HG02870 (cell line): ENCODE measurements around the gene ARHGAP26.
"Not testable (repeated sequence)": the region's sequence is repeated elsewhere in the genome, so short reads cannot be mapped to it uniquely, and the experiment has no call there.

Source experiments
- ATAC-seq: cut with Tn5 transposase; IDR thresholded peaks from one replicate; pipeline ENCODE4 v1.9.1; 2021; ENCODE audit warnings: mild to moderate bottlenecking, moderate library complexity; ENCODE audit not compliant: unreplicated experiment

The ARHGAP26 gene

DNA sequence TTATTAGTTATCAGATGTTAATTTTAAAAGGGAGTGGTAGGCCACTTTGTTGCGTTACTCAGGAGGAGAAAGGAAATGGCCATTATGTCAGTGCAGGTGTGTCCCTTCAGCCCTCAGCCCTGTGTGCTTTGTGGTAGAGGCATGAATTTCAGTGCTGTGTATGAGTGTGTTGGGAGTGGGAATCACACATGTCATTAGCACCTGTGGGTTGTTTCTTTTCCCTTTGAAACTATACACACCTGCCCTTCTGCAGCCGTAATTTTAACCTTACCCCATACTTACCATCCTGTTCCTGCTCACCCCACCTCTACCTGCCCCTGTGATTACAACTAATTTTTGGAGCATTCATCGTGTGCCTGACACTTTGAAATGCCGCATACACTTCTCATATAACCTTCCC, 156.4 kb downstream of the ARHGAP26 start:
- ATAC-seq = no peak

DNA sequence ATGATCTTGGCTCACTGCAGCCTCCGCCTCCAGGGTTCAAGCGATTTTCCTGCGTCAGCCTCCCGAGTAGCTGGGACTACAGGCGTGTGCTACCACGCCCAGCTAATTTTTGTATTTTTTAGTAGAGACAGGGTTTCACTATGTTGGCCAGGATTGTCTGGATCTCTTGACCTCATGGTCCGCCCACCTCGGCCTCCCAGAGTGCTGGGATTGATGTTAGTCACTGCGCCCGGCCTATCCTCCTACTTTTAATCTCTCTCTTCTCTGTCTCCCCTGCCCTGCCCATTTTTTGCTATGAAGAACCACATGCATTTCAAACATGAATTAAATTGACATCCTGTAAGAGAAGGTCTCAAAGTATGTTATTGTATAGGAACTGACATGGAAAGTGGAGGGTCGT, 158.8 kb downstream of the ARHGAP26 start:
- not testable (repeated sequence) for ATAC-seq

DNA sequence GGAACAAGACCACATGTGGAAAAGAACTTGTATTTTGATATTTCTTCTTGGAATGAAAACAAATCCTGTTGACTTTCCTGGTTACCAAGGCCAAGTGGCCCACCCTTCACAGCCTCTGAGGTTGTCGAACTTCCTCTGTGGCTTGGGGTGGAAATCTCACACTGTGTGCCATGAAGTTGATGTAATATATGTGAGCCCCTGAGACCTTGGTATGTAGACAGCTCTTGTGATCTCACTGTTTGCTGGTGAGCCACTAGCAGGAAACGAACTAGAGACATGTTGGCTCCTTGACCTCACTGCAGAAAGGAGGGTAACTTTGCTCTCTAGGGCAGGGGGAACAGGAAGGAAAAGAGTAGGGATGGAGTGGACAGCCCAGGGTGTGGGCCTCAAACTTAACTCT, 159.4 kb downstream of the ARHGAP26 start:
- no peak for ATAC-seq

DNA sequence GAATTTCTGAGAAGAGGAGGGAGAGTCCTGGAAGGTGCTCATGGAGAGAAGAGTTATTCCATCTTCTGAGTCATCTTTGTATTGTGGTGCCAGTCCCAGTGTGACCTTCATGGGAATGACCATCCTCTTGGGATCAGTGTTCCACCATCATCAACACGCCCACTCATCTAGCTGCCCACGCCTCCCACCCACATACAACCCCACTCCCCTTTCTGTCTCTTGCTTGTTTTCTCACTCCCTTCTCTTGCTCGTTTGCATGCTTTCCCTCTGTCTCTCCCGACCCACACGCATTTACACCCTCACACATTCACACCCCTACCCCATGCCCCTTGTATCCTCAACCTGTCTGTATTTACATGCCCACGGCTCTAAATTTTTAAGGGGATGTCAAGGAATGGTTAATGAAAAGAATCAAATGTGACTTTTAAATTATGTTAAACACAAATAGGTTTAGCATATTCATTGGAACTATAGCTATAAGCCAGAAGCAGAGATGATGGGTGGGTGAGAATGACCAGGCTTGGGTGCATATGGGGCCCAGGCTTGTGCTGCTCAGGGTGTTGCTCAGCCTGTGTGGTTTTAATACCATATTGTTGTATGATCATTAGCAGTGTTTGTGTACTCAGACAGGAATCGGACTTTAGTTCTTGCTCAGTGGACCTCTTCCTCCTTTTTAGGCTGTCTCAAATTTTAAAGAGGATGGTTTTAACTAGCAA, 160.4 kb downstream of the ARHGAP26 start:
- no peak for ATAC-seq

DNA sequence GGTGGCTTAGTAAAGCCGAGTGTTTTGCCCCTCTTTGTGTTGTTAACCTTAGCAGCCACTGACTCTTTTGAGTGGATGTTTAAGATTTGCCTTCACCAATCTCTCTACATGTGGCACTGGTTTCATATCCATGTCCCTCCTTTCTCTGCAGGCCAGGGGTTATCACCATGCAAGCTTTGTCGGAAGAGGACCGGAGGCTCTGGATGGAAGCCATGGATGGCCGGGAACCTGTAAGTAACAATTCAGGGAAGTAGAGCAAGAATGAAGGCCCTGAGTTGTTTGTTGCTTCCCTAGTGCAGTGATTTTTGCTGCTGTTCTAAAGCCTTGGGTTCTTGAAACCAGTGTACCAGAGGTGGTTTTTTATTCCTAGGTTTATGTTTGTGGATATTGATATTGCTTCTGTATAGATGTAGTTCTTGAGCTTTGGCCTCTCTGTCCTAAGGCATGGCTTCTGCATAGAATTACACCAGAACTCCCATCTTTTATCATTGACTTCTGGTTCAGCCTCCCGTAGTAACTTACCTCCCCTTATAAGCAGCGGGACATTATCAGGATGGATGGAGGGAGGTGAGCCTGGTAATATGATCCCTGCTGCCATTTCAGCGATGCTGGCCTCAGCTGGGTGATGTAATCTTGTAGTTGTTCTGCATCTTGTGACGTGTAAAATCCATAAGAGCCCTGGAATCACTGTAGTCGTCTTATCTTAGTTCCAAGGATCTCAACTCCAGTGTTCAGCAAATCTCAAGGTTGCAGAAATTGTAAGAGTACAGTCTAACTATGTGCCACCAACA, 161.9 kb downstream of the ARHGAP26 start:
- ATAC-seq = no peak

DNA sequence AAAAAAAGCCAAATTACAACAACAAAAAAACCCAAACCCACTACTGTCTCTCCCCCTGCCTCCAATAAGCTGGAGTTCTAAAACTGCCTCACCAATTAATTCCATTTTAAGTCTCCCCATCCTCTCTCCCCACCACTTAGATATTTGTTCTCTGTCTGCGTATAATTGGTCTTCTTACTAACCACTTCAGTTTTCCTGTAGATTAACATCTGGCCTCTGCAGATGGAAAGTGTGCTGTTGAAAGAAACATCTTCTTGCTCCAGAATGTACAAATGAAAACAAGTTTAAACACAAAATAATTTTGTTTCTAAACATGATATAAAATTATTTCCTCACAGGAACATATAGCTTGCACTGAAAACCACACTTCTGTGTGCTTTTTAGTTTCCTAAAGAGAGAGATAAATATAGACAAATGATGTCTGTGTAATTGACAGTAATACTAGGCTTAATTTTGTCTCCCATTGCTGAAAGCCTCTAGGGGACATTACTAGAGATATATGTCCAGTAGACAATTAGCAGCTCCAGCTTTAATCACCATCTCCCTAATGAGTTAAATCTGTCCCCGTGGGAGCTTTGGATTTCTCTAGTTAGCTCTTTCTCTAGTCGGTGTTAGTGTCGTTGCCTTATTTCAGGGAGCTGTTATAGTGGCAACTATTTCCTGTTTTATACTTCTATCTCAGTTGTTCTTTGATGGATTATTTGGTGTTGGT, 164.0 kb downstream of the ARHGAP26 start:
- ATAC-seq = no peak

DNA sequence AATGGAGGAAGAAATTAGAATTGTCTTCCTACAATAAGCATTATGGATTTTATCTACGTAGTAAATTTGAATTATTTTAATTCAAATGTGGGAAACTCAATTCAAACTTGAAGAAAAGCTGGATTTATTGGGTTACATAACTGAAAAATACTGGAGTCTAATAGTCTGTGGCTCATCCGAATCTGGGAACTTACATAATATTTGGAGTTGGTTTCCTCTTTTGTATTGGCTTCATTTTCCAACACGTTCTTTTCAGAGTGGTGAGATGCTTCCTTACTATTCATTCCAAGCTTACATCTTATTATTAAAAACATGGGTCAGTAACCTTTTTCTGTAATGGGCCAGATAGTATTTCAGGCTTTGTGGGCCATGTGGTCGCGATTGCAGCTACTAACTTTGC, 164.8 kb downstream of the ARHGAP26 start:
- no peak for ATAC-seq

DNA sequence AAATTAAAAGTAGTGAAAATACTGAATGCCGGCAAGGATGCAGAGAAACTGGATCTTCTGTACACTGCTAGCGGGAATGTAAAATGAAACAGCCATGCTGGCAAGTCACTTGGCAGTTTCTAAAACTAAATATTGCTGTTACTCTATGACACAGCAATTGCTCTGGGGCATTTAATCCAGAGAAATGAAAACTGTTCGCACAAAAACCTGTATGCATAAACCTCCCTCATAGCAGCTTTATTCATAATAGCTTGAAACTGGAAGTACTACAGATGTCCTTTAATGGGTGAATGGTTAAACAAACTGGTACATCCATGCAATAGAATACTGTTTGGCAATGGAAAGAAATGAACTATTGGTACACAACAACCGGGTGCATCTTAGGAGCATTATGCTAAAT, 167.2 kb downstream of the ARHGAP26 start:
- ATAC-seq = no peak

DNA sequence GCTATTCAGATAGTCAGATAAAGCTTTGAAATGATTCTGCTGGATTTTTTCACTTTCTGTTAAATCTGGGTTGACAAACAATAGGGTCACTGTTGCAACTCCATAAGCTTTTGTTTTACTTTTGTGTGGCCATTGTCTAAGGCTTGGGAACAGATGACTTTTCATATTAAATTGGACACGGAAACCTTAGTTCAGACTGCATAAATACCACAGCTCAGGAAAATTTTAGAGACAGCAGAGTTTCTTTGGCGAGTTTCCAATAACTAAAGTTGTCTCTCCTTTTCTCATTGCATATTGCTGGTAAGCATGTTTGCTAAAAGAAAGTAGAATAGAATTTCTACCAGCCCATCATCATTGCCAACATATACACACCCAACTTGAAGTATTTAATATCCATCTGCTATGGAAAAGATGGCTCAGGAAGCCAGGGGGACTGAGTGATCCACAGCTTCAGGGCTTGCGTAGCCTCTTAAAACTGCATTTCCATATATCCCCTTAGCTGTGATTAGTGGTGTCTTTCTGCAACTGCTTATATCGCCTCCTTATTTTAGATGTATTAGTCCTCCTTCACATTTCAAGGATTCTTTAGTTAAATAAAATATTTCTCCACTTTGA, 168.2 kb downstream of the ARHGAP26 start:
- ATAC-seq = no peak

DNA sequence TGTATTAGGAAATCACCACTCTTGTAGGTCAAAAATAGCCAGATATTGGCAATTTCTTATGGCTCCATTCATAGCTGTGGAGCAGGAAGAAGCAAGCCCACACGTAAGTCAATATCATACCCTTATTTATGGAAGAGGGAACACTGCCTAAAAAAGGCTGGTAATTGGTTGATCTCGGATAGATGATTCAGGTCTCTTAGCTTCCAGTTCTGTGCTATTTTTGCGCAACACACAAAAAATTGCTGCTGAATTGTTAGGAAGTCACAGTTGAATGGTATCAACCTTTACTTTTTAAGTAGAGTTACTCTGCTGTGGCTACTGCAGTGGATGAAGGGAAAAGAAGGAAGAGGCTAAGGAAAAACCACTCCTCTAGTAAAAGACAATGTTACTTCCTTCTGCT, 168.8 kb downstream of the ARHGAP26 start:
- ATAC-seq = no peak

DNA sequence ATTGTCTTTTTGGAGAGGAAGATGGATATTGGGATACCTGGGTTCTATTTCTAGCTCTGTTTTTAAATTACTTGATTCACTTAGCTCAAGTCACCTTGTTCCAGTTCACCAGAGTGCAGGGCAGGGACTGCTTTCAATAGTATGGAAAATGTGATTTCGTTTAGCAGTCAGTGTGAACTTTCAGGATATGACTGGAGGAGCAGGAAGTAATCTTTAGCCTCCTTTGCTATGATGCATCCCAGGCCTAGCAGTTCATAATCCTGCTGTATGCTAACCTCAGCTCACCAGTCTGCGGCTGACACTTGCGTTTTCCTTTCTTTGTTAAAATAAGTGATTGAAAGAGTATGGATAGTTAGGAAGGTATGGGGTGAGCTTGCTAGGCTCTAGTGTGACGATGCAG, 169.7 kb downstream of the ARHGAP26 start:
- ATAC-seq = no peak

DNA sequence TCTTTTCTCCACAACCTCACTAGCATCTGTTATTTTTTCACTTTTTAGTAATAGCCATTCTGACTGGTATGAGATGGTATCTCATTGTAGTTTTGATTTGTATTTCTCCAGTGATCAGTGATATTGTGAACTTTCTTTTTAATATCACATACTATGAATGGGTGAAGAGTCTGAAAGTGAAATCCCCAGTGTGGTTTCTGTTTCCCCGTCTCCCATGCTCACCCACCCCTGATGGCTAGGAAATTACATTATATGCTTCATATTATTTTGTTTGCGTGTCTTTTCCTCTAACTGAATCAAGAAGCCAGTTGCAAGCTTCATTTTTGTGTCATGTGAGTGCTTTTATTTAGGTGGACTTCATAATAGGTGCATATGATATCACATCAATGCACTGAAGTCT, 171.1 kb downstream of the ARHGAP26 start:
- ATAC-seq = no peak

DNA sequence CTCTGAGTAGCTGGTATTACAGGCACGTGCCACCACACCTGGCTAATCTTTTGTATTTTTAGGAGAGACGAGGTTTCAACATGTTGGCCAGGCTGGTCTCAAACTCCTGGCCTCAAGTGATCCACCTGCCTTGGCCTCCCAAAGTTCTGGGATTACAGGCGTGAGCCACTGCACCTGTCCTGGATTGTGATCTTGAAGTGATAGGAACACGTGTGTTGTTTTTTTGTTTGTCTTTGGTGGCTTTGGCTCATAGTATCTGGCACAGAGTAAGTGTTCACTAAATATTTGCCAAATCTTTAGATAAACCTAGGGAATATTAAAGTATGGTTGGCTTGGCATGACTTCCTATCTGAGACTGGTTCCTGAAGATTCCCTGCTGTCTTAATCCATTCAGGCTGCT, 172.7 kb downstream of the ARHGAP26 start:
- ATAC-seq = no peak

DNA sequence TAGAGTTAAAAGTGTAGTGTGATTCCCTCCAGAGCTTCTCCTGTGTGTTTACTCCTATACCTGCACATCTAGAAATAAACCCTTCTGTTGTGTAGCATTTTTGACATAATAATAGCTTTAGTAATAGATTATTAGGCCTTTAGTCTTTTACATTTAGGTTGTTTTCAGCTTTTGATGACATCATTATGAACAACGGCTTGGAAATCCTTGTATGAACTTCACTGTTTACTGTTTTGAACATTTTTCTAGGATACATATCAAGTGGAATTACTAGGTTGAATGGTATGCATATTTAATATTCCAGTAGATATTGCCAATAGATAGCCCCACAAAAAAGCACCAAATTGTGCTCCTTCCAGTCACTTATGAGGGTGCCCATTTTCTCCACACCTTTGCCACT, 174.0 kb downstream of the ARHGAP26 start:
- ATAC-seq = no peak

DNA sequence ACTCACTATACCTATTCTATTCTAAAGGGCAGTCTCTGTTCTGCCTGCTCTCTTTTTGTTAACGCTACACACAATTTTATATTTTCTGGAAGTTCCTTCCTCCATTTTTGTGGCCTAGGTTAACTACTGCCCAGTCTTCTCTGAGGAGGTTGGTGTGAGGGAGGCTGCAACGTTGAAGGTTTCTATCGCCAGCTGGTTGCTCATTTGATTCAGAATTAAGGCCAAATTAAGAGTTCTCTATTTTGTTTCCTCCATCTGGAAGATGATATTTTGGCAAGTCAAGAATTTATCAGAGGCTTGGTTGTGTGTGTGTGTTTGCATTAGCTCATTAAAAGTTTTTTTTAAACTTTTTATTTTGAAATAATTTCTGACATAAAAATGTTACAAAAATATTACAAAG, 175.1 kb downstream of the ARHGAP26 start:
- no peak for ATAC-seq

DNA sequence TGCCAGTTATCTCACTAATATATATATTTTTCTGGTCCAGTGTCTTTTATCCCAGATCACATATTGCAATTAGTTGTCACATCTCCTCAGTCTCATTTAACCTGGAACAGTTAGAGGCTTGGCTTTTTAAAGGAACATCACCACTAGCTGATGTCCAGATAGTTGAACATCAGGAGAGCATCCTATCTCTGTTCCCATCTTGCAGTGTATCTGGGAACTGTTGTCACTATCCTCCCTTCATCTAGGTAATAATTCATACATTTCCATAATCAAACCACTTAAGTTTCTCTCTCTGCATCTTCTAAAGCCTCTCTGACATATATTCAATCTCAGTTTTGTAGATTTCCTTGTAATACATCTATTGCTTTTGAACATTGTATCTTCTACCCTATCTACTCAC, 175.7 kb downstream of the ARHGAP26 start:
- no peak for ATAC-seq

DNA sequence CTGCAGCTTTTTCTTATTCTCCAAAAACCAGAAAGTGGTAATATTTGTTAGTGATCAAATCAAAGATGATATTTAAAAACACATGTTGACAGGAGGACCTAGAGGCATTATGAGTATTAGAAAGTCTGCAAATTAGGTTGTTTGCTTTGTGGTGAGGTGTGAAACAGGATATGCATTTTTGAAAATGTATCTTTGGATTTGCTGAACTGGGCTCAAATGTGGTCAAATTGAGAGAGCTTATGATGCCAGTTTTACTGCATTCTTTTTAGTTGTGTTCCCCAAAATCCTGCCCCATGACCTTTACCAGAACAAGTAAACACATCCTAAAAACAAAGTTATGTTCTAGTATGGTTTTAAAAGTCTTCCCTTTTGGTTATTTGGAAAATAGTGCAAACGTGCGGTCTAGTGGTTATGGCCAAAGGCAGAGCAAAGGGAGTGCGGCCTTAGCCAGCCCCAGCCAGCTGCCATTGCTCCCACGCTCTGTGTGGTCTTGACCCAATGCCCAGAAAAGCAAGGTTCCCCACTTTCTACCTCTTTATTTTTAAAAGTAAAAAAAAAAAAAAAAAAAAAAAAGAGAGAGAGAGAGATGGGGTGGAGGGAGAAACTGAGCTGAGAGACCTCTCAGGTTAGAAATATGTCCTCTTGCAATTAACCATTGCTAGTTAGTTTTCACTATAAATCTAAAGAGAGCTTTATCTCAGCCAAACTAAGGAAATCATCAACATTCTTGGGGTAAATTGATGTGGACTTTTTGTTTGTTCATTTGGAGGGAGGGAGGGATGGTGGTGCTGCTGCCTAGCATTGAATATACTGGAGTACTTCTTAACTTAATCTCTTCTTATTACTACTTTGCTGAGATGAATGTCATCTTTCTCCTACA, 176.6 kb downstream of the ARHGAP26 start:
- no peak for ATAC-seq

DNA sequence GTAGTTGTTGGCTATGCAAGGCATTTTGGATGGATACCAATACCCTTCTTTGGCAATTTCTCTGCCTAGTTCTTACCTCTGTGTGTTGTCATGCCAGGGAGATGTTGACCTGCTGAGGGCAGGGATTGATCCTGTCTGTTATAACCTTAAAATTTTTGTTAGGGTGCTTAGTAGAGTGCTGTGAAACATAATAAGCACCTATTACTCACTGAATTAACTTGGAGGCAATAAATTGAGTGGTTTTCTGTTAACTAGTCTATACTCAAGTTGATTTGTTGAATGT, 177.2 kb downstream of the ARHGAP26 start:
- ATAC-seq = no peak

DNA sequence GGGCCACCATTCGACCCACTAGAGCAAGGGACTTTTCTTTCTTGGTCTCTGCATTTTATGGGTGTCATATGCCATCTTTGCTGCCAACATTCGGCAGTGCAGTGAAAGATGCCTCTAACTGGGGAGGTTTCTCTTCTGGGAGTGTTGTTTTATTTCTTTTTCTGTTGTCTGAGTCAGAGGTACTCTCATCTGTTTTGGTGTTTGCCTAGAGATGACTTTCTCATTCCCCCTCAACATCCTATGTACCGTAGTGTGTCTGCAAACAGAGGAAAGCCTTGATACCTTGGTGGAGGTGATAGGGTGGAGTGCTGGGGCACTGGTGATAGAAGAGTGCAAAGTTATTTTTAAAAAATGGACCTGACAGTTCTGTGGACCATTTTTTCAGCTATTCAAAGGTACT, 182.1 kb downstream of the ARHGAP26 start:
- ATAC-seq = no peak

DNA sequence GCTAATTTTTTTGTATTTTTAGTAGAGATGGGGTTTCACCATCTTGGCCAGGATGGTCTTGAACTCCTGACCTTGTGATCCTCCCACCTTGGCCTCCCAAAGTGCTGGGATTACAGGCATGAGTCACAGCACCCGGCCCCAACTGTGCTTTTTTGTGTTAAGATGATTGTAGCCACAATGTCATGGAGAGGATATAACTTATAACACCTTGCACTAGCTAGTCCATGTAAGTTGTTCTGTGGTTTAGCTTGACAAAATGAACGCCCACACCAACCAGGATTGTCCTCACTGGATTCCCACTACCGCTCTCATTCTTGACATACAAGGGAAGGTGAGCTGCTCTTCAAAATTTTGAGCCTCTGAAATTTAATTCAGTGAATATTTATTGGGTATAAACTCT, 182.7 kb downstream of the ARHGAP26 start:
- not testable (repeated sequence) for ATAC-seq

DNA sequence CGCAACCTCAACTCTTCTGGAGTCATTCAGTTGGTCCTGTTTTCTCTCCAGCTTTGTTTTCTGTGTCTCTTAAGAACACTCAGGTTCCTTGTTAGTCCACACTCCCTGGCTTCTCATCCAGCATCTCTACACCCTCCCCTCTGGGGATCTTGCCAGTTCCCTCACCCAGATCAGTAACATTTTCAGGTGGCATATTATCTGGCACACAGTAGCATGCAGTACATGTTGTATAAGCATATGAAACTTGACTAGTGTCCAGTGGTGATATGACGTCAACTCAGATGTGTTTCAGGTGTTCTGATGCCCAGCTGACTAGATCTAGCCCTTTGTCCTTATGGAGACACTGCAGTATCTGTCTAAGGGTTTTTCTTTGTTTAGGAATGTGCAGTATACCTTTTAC, 184.3 kb downstream of the ARHGAP26 start:
- no peak for ATAC-seq
